NK-92 treated with Interleukin-12 subunit alpha and Interleukin-12 subunit beta, amount 100 ng/mL, for 24 hours (cell line): Measurements from ENCODE around the gene INSRR.

Experiments used
- DNase-seq: peaks from one replicate; lab custom pipeline; 2025; lab: John Stamatoyannopoulos, UW

The INSRR gene

GRCh38 chr1:156894001-156894400 lies 35.1 kb upstream of the INSRR start:
- DNase-seq: no peak

DNA sequence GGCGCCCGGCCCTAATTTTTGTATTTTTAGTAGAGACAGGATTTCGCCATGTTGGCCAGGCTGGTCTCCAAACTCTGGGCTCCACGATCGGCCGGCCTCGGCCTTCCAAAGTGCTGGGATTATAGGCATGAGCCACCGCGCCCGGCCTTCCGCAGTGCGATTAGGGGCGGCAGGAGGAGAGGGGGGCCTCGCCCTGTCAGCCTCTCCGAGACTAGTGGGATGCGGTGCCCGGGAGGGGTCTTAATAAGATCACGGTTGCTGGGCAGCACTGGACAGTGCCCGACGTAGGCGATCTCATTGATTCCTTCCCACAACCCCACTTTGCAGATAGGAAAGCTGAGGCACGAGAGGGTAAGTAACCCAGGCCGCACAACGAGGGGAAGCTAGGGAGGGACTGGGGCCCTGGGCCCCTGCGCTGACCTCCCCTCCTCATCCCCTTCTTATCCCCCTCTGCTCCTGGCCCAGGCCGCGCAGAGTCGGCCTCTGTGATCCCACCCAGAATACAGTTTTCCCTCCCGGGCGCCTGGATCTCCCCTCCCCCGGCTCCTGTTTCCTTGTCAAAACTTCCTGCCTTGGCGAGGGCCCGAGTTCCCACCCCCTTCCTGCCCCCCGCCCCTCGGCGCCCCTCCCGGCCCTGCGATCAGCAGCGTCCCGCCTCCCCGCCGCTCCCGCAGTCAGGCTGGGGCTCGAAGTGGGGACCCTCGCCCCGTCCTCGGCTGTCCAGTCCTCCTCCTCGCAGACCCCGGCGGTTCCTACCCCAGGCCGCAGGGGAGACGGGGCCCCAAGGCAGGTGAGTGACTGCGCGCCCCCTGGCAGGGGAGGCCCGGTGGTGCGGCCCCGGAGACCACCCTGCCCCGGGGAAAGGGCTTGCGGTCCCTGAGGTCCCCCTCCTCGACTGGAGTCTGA lies 34.4 kb upstream of the INSRR start, which contains the start of gene PEAR1:
TSS of gene PEAR1 (plus strand) at position 671 of the 906 bp plus-strand sequence. CDS start 10,209 bp downstream, outside the sequence.
- no peak for DNase-seq

DNA sequence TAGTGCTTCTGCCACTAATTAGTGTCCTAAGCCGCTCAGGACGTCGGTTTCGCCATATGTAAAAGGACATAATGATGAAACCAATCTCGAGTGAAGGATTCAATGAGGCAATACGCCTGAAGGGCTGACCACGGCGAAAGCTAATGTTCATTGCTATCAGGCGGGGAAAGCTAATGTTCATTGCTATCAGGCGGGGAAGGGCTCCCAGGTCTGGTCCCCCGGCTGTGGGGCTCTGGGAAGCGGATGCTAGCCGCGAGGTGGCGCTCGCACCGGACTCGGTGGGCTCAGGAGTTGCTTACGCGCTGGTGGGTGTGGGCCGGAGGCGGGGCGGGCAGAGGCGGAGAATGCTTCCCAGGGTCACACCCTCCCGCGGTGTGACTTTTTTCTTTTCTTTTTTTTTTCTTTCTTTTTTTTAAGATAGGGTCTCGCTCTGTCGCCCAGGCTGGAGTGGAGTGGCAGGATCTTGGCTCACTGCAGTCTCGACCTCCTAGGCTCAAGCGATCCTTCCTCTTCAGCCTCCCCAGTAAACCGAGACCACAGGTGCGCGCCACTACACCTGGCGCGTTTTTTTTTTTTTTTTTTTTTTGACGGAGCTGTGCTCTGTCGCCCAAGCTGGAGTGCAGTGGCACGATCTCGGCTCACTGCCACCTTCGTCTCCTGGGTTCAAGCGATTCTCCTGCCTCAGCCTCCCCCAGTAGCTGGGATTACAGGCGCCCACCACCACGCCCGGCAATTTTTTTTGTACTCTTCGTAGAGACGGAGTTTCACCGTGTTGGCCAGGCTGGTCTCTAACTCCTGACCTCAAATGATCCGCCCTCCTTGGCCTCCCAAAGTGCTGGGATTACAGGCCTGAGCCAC lies 33.5 kb upstream of the INSRR start:
- no peak for DNase-seq

GRCh38 chr1:156889802-156890580 lies 31.1 kb upstream of the INSRR start:
- peak; percentile 55 for DNase-seq

DNA sequence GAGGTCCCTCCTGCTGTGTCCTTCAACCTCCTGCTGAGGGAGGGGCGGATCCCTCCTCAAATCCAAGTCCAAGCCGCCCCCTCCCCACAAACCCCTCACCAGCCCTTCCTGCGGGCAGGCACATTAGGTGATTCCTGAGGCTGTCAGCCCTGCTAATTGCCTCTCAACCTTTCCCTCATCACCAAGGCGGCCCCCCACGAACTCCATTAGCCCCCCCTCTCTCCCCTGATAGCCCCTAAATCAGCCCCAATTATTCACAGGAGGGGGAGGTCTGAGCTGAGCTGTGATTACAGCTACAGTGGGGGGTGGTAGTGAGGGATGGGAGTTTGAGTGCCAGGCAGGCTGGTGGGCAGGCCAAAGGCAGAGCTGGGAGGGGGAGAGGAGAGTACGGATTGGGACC lies 28.8 kb upstream of the INSRR start:
- no peak for DNase-seq

DNA sequence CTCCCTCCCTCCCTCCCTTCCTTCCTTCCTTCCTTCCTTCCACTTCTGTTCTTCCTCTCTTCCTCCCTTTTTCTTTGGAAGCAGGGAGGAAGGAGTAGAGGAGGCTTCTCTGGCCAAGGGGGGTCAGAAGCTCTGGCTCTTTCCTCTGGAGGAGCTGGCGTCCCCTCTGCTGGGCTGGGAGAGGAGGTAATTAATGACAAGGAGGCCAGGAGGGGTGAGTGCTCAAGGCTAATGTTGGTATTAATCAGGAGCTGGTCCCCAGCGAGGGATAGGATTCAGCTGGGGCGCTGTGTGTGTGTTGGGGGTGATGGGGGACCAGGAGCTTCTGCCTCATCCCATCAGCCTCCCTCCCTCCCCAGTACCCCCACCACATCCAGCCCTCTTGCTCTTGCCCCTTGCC lies 28.4 kb upstream of the INSRR start:
- DNase-seq: no peak

DNA sequence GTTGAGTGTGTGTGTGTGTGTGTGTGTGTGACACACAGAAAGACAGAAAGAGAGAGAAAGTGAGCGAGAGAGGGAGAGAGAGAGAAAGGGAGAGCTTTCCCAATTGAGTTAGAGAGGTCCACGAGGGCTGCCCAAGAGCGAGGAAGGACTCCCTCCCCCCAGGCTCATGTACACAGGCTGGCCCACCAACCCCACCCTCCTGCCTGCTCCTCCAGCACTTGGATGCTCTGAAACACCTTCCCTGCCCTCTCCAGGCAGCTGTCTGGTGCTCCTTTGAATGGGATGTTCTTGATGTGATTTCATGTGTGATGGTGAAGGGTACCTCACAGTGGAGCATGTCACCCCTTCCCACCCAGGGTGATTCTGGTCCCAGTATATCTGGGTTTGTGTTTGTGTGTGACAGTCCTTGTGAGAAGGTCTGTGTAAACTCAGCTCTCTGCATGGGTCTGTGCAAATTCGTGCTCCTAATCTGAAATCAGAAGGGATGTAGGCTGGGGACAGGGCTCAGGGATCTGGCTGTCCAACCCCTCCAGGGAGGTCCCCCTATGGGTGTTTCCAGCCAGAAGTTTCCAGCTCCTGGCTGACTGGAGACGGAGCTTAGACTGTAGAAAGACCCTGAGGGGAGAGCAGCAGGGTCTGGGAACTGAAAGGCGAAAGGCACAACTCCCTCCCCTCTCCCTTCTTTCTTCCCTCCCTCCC lies 27.8 kb upstream of the INSRR start:
- no peak for DNase-seq

GRCh38 chr1:156885880-156886355 lies 27.0 kb upstream of the INSRR start:
- DNase-seq: no peak

- no peak for DNase-seq
These were observed 26.4 kb upstream of the INSRR start for GRCh38 chr1:156885314-156885713.

DNA sequence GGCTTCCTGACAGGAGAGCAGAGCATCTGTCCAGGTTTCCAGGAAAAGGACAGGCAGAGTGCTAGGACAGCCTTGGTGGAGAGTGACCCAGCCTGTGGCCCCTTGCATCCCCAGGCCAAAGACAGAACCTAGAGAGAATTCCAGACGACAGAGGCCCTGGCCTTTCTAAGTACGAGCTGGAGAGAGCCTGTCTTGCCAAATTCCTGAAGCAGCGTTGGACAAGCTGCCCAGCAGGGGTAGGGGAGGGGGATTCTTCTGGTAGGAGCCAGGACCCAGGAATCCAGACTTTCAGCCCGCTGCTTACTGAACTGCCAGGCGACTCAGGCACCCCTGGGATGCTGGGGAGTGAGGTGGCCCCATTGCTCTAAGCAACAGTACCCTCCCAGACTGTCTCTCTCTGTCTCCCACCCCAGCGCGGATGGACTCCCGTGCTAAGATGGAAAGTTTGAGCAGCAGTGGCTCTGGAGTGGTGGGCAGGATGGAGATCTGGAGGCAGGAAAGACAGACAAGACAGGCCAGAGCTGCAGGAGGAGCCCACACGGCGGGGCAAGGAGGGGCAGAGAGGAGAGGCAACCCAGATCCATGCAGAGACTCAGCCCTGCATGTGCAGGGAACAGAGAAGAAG lies 25.8 kb upstream of the INSRR start:
- DNase-seq: no peak

DNA sequence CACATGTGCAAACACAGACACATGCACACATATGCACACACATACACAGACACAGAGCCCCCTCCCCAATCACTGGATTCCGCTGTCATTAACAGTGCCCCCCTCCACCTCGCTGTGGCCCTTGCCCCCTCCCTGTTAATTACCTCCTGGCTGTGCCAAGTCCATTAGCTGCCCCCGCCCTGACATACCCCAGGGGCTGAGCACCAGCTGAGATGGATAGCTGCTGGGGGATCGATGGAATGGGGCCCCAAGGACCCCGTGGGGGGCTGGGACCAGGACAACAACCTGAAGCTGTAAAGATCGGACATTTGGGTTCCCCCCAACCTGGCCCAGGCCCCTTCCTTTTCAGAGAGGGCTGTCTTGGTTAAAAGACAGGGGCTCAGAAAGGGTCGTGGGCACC lies 25.0 kb upstream of the INSRR start:
- no peak for DNase-seq

GRCh38 chr1:156882543-156882942 lies 23.6 kb upstream of the INSRR start:
- DNase-seq: no peak

DNA sequence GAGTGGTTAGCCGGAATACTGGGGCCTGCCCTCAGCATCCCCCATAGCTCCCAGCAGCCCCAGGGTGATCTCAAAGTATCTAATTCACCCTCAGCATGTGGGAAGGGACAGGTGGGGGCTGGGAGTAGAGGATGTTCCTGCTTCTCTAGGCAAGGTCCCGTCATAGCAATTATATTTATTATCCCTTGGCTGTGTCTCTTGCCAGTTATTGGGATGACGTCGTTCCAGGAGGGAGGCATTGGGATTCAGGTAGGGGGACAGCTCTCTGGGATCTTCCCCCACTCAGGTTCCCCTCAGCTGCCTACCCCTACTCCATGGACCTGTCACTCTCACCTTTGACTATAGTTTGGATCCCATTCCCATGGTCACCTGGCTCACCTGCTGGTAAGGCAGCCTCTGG lies 22.7 kb upstream of the INSRR start:
- DNase-seq: no peak

GRCh38 chr1:156881101-156881500 lies 22.2 kb upstream of the INSRR start:
- DNase-seq: no peak

DNA sequence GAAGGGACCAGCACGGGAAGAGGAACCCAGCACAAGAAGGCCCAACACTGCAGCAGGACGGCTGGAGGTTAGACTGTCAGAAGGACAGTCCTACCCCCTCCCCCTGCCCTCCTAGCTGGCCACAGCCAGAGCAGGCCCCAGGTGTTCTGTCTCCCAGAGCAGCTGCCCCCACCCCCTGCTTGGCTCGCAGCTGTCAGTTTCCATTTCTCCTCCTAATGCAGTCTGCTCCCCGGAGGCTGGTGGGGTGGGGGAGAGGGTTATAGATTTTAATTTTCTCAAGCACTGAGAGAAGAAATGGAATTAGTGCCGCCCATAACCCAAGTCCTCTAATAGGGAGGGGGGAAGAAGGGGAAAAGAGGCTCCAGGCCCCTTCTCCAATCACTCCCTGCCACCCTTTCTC lies 21.6 kb upstream of the INSRR start:
- no peak for DNase-seq

- DNase-seq: no peak
These were observed 21.0 kb upstream of the INSRR start for GRCh38 chr1:156879876-156880275.

DNA sequence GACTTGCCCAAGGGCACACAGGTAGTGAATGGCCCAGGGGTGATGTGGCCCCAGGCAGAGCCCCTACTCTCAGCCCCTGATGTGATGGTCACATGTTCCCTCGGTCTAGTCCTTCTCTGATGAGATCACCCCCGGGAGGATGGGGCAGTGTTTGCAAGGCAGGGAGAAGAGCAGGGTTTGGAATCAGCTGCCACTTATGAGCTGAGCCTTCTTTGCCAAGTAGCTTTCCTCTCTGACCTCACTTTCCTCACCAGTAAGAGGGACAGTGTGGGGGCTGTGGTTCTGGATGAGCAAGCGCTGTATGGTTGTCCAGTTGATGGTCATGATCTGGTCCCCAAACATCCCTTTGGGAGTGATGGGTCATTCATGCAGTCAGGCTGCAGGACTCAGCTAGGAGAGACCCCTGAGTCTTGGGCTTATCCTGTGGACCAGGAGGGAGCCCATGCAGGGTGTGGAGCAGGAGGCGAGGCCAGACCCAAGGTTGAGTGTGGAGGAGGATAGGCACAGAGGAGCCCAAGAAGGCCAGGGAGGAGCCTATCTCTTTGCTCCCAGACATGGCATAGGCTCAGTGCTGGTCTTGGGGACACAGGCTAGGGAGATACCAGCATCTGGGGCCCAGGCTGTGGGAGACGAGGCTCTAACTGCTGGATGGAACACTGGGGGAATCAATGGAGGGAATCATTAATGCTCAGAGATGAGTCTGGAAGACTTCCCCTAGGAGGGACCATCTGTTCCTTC lies 18.7 kb upstream of the INSRR start:
- no peak for DNase-seq

DNA sequence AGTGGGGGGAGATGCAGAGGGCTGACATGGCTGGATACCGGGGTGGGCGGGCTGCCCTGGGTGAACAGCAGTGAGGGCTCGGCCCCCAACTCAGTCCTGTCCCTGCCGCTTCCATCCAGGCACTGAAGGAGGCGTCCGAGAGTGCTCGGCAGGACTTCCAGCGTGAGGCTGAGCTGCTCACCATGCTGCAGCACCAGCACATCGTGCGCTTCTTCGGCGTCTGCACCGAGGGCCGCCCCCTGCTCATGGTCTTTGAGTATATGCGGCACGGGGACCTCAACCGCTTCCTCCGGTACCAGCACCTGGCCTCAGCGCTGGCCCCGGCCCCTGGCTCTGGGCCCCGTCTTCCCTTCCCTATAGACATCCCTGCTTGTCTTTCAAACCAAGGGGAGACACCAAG lies 17.4 kb upstream of the INSRR start:
- DNase-seq: no peak

- no peak for DNase-seq
These were observed 16.4 kb upstream of the INSRR start for GRCh38 chr1:156875341-156875615.

DNA sequence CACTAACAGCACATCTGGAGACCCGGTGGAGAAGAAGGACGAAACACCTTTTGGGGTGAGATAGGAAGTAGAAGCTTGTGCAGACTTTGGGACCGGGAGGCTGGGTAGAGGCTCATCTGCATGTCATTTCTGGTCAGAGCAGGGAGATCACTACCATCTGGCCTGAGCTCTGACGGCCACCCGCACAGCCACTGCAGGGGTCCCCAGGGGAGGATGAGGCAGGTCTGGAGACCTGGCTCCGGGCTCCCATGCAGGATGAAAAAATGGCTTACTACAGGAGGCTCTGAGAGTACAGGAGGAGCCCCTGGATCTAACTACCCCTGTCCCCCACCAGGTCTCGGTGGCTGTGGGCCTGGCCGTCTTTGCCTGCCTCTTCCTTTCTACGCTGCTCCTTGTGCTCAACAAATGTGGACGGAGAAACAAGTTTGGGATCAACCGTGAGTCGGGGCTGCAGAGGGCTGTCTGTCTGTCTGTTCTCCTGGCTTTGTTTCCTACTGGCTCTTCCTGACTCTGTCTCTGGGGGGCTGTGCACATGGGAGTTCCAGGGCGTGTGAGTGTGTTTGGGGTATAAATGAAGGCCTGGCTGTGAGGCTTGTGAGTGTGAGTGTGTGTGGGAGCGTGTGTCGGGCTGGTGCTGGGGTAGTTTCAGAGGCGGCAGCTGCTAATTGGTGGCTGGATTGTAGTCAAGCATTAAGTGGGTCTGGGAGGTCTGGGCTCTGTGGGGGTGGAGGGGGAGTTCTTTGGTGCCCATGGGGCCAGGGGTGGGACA lies 15.8 kb upstream of the INSRR start:
- DNase-seq: no peak
